Stimulated activated CD8-positive, alpha-beta memory T cell treated with anti-CD3 and anti-CD28 coated beads, Interleukin-7, amount 100 ng/mL, for 4 hours (primary cell): ENCODE data around the gene VTA1.
"Not testable (repeated sequence)": the region's sequence is repeated elsewhere in the genome, so short reads cannot be mapped to it uniquely, and the experiment has no call there.

Source experiments
- DNase-seq, 2 donors: peaks; one replicate each; pipeline ENCODE4 v3.0.0-alpha.2; 2020; ENCODE audit warnings: low read depth in 2 of 2

The VTA1 gene

DNA sequence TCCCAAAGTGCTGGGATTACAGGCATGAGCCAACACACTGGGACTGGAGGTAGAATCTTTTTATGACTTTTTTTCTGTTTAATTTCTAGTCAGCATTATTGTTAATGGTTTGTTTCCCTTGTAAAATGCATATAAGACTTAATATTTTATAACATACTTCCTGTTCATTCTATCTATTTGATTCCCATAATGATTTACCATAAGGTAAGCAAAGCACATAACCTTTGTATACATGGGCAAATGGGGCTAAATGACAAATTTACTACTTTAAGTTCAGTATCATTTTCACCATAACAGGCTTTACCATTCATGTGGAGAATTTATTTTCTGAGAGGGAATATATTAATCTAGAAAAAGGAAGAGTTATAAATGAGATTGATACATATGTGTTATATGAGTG lies 24.3 kb downstream of the VTA1 start:
- no peak for DNase-seq

DNA sequence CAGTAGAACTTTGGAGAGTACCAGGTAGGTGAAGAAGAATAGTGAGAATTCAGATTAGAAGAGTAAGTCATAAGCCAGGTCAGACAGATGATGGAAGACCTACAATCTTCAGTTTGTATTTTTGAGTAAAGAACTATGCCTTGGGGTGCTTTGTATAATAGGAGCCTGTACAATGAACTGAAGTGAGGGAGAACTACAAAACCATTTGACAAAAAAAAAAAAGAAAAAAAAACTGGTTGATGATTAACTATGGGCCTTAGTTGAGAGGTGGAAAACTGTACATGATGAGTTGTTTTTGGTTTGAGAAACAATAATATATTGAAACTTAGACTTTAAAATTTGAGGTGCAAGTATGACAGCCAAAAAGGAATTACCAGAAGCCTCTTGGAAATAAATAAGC lies 25.7 kb downstream of the VTA1 start:
- no peak for DNase-seq

DNA sequence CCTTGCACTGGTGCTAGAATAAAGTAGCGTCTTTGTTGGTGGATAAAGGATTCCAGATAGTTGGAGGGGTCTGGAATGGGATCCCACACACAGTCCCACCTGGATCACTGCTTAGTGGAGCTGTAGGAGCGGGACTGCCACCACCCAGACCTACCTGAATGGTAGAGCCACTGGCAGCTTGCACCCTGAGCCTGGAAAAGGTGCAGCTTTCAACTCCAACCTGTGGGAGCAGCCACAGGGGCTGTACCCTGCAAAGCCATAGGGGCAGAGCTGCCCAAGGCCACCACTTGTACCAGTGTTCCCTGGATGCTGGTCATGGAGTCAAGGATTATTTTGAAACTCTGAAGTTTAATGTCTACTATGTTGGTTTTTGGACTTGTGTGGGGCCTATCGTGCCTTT lies 26.9 kb downstream of the VTA1 start:
- DNase-seq = no peak

DNA sequence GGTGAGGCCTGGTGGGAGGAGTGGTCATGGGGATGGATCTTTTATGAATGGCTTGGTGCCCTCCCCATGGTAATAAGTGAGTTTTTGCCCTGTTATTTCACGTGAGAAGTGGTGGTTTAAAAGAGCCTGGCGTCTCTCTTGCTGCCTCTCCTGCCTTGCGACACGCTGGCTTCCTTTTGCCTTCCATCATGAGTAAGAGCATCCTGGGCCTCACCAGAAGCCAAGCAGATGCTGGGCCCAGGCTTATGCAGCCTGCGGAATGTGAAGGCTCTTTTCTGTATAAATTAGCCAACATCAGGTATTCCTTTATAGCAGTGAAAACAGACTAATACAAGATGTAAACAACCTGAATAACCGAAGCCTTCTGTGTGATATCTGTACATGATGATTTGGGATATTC lies 27.6 kb downstream of the VTA1 start:
- no peak for DNase-seq

DNA sequence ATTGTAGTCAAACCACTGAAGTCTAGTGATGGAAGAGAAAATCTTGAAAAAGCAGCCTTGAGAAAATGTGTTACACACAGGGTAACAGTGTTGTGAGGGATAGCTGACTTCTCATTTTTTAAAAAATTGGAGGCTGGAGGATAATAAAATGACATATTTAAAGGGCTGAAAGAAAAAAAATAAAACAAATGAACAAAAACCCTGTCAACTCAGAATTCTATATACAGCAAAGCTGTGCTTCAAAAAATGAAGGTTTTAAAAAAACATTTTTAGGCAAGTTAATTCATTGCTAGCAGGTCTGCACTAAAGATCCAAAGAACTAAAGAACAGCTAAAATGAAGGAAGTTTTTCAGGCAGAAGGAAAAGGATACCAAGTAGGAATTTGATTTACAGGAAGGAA lies 31.1 kb downstream of the VTA1 start:
- DNase-seq = no peak

DNA sequence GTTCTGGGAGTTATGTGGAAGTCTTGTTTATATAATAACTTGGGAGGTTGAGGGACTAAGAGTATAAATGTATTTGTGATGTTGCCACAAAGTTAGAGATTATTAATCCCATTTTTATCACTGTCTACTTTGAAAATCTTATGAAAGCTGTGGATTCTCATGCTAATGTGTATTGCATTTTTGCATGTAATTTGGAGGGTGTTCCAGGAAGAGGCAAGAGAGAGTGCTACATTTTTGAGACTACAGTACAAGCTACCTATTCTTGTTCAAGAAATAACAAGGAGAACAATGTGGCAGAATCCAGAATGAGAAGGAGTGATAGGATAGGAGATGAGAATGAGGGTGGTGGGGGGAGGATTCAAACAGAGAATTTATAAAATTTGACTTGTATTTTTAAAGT lies 34.9 kb downstream of the VTA1 start:
- no peak for DNase-seq

DNA sequence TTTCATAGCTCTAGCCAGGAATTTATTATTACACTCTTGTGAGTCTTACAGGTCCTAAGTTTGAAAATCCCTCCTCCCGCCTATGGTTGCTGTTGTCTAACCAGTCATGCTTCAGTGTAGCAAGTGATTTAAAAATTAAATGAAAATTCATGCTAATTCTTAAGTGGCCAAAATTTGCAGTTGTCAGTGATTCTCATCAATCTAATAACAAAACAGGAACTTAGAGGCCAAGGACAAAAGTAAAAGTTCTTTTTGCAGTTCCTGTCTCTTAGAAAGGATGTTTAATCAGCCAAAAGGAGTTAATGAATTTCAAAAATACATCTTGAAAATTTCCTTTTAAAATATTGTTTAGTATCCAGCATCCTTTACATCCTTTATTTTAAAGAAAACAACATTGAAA lies 36.3 kb downstream of the VTA1 start:
- no peak for DNase-seq

DNA sequence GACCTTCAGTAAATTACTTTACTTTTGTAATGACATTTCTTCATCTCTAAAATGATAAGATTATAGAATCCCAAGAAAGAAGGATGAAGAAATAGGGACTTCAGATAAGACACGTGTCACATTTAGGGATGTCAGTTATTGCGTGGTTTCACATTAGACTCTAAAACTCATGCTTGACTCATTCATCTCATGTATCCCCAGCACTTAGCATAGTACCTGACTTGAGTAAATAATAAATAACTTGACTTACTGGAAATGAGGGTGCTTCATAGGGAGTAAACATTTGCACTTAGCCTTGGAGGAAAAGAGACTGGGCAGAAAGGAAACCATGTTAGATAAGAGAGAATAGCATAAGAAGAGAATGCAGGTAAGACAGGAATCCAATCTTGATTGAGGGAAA lies 37.2 kb downstream of the VTA1 start:
- no peak for DNase-seq

DNA sequence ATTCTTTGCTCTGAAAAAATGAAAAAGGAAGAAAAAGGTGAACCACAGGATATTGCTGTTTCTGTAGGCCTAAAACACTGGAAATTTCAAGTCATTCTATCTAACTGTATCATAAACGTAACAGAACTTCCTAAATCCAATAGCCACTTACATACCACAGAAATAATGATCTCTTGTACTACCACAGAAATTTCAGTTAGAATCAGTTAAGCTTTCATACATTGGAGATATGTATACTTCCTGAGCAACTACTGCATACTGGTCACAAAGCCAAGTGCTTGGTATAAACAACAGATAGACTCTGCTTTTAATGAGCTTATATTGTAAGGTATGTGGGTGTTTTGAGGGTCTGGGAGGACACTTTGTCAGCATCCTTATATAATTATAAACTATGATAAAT lies 38.6 kb downstream of the VTA1 start:
- DNase-seq = no peak

DNA sequence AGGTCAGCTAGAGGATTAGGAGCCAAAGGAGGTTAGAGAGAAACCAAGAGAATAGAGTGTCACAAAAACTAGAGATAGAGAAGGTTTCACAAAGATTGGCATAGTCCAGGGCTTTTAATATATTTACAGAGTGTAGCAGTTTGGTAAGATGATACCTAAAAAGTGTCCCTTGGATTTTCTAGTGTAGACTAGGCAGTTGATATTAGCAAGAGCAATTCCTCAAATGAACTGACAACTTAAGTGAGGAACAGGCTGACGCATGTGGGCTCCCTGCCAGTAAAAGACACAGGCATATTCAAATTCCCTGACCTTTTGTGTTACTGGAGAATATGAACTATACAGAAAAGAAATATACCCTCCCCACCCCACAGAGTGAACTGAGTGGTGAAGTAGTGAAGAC lies 40.1 kb downstream of the VTA1 start:
- DNase-seq = no peak

DNA sequence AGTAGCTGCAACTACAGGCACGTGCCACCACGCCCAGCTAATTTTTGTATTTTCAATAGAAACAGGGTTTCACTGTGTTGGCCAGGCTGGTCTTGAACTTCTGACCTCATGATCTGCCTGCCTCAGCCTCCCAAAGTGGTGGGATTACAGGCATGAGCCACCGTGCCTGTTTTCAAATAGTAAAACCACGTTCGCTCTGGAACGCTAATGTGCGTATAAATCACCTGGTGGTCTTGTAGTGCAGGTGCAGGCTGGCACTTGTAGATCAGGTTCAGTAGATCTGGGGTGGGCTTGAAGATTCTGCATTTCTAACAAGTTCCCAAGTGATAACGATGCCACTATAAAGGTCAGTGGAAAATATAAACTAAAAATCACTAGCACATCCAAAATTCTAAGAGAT lies 41.3 kb downstream of the VTA1 start:
- not testable (repeated sequence) for DNase-seq

DNA sequence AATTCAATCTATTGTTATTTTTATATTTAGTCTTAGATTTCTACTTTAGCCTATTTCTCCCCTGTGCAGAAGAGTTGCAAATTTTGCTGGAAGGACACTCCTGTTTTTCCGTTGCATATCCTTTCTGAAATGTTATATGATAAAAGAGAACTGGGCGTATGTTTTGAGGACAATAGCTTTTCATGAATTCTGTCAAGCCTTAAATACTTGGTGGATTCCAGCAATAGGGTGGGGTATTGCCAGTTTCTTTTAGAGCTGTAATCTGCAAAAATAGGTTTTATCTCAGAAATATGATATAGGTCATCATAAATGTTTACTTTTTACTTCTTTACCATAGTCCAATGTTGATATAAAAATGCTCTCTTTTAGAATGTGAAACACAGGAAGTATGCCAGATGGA lies 42.0 kb downstream of the VTA1 start:
- no peak for DNase-seq

DNA sequence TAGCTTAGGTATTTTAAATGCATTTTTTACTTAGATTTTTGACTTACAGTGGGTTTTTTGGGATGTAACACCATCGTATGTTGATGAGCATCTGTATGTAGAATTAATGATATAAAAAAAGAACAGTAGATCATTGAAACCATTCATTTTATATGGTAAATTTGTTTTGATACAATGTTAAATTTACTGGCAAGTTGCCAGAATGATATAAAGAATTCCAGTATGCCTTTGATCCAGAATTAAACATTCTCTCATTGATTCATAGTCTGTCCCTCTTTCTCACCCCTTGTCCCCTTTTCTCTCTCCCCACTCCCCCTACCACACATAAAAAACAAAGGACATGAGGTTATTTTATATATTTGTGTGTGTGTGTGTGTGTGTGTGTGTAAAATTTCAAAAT lies 45.3 kb downstream of the VTA1 start:
- no peak for DNase-seq

DNA sequence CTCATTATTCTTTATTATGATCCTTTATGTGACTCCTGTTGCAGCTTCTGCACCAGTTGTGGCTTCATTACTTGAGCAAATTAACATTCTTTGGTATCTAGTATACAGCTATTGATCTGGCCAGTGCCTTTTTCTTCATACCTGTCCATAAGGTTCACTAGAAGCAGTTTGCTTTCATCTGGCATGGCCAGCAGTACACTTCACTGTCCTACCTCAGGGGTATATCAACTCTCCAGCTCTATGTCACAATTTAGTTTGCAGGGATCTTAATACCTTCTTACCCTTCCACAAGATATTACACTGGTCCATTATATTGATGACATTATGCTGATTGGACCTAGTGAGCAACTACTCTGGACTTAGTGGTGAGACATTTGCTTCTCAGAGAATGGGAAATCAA lies 46.6 kb downstream of the VTA1 start:
- DNase-seq = no peak

DNA sequence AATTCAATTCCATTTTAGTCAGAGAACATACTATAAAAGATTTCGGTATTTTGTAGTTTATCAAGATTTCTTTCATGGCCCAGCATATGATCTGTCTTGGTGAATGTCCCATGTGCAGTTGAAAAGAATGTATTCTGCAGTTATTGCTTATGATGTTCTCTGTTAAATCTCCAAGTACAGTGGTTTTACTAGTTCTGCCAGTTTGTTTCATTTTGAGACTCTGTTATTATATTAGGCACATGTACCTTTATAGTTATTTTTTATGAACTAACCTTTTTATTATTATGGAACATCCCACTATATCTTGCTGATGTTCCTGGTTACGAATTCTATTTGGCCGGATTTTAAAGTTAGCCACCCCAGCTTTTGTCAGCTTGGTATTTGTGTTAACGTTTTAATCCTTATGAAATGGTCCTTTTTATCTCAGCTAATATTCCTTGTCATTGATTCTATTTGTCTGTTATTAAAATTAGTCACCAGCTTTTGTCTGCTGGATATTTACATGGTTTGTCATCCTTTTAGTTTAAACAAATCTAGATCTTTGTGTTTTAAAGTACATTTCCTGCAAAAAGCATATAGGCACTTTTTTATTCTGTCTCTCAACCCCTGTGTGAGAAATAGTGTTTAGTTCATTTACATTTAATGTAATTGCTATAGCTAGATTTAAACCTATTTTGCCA lies 48.9 kb downstream of the VTA1 start:
- DNase-seq = no peak

DNA sequence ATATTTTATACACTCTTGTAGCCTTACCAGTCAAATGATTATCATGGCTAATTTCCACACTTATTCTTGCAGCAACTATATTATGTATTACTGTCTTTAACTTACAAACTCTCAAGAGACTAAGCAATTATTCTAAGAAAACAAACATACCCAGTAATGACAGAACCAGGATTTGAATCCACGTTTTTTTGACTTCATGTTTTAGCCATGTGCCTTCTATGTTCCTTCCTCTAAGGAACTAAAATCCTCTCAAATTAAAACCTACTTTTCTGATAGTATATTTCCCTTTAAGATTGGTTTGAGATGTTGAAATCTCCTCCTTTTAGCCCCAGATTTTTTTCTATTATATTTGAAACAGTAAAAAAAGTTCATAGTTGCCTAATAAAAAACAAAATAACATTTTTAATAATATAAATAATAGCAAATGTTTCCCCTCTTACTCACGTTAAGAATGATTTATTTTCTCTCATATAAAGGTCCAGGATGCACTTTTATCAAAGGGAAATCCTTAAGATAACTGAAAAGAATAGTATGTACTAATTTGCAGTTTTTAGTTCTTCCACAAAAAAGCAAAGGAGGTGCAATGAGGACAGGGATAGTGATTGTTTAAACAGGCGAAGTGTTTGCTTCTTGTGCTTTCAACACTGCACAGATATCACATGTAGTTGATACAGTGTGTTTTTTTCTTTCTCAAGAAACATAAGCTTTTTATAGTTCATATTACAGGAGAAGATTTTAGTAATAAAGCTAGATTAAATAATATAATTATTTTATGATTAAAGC lies 54.0 kb downstream of the VTA1 start:
- DNase-seq = no peak

DNA sequence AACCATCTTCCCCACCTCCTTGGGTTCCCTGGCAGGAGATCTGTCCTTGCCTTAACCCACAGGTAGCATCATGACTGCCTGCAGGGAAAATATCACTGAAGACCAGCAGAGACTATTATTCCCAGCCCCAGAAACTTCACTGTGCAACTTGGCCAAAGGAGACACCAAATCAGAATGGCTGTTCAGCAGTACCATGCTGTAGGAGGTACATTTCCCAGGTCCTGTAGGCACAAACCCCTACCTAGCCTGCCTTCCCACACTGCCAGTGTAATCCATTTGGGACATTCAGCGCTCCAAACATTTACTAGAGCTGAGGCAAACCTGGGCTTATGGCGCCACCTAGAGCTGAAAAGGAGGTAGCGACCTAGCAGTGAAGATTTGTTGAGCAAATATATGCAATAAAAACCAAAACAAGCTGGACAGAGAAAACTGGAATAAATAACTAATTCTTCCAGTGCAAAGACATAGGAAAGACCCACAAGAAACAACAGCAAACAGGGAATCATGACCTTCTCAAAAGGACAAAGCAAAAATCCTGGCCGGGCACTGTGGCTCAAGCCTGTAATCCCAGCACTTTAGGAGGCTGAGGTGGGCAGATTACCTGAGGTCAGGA lies 60.3 kb downstream of the VTA1 start:
- DNase-seq = no peak

DNA sequence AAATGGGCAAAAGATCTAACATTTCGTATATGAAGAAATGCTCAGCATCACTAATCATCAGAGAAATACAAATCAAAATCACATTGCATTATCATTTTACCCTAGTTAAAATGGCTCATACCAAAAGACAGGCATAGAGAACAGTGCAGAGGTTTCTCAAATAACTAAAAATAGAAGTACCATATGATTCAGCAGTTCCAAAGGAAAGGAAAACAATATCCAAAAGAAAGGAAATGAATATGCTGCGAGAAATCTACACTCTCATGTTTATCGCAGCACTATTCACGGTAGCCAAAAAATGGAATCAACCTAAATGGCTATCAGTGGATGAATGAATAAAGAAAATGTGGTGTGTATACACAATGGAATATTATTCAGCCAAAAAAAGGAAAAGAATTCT lies 63.5 kb downstream of the VTA1 start:
- DNase-seq = no peak

DNA sequence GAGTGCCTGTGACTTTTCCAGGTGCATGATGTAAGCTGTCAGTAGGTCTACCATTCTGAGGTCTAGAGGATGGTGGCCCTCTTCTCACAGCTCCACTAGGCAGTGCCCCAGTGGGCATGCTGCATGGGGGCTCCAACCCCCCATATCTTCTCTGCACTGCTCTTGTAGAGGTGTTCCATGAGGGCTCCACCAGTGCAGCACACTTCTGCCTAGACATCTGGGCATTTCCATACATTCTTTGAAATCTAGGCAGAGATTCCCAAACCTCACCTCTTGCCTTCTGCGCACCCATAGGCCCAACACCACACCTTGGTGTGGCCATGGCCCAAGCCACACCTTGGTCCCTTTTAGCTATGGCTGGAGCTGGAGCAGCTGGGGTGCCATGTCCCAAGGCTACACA lies 66.3 kb downstream of the VTA1 start:
- DNase-seq = no peak

DNA sequence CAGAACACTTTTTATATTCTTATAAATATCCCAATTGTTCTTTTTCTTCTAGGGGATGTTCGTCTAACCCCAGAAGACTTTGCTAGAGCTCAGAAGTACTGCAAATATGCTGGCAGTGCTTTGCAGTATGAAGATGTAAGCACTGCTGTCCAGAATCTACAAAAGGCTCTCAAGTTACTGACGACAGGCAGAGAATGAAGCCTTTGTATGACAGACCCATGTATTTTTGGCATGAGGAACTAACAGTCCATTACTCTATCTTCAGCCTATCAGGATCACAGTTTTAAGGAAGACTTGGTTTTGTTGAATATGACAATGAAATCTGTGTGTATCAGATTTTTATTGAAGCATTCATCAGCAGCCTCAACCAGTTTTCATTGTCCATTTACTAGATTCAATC lies 71.4 kb downstream of the VTA1 start:
- no peak for DNase-seq

DNA sequence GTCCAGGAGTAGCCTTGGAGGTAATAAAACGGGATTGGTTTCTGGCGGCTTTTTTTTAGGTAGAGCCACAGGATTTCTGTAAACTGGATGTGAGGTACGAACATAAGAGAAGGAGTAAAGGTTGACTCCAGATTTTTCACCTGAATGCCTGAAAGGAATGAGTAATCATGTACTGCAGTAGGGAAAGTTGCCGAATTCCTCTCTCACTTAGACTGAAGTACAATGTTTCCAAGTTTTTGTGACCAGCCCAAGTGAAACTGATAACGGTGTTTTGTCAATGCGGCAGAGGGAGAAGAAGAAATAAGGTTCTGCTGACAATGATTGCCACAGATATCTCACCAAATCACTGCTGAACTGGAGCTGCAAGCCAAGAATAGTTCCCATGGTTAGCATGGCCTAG lies 75.0 kb downstream of the VTA1 start:
- DNase-seq = no peak

DNA sequence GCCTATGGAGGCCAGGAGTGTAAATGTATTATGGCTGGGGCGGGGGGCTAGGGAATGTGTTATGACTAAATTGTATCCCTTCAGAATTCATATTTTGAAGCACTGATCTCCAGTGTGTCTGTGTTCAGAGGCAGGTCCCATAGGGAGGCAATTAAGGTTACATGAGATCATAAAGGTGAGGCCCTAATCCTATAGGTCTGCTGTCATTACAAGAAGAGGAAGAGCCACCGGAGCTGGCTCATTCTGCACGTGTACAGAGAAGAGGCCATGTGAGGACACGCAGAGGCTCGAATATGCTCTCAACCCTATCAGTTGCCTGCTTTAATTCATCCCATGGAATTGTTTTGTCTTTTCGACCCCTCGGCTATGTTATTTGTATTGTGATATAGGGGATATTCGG lies 76.9 kb downstream of the VTA1 start:
- DNase-seq = no peak

DNA sequence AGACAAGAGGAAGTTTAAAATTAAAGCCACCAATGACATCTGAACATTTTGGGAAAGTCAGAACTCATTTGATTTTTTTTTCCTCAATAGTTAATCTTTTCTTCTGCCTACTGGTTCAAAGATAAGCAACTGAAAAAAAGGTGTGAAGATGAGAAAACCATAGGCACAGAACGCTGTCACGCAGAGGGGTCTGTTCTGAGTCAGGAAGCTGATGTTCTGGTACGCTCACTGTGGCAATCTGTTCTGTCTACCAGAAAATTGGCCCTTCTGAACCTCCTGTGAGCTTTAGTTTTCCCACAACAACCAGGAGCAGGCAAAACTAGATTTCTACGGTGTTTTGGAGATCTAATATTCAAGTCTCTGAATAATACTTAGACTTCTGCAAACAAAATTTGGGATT lies 78.1 kb downstream of the VTA1 start:
- DNase-seq = no peak
